ENCODE measurements around the gene SLC9C2.
"Not testable (repeated sequence)": the region's sequence is repeated elsewhere in the genome, so short reads cannot be mapped to it uniquely, and the experiment has no call there.

The SLC9C2 gene

GRCh38 chr1:173573596-173573995 is 29.3 kb downstream of the SLC9C2 start:
- no peak for DNase-seq

GRCh38 chr1:173572201-173572873 is 30.5 kb downstream of the SLC9C2 start:
- DNase-seq, result no peak

- DNase-seq, result no peak
Measured at GRCh38 chr1:173570370-173571007, 32.4 kb downstream of the SLC9C2 start.

- no peak for DNase-seq
Measured at GRCh38 chr1:173568483-173568882, 34.4 kb downstream of the SLC9C2 start.

GRCh38 chr1:173563846-173564245 is 39.0 kb downstream of the SLC9C2 start:
- DNase-seq, result not testable (repeated sequence)

- DNase-seq, result no peak
Measured at GRCh38 chr1:173562813-173563212, 40.1 kb downstream of the SLC9C2 start.

GRCh38 chr1:173561263-173561662 is 41.6 kb downstream of the SLC9C2 start:
- no peak for DNase-seq

- no peak for DNase-seq
Measured at GRCh38 chr1:173560285-173560880, 42.5 kb downstream of the SLC9C2 start.

GRCh38 chr1:173555651-173556305 is 47.1 kb downstream of the SLC9C2 start:
- no peak for DNase-seq

GRCh38 chr1:173554541-173555250 is 48.2 kb downstream of the SLC9C2 start:
- DNase-seq, result no peak

GRCh38 chr1:173554089-173554488 is 48.8 kb downstream of the SLC9C2 start:
- DNase-seq, result no peak

GRCh38 chr1:173553312-173553711 is 49.6 kb downstream of the SLC9C2 start:
- DNase-seq, result no peak

- no peak for DNase-seq
Measured at GRCh38 chr1:173551699-173552098, 51.2 kb downstream of the SLC9C2 start.

- no peak for DNase-seq
Measured at GRCh38 chr1:173549813-173550212, 53.1 kb downstream of the SLC9C2 start.

- DNase-seq, result no peak
Measured at GRCh38 chr1:173545688-173546087, 57.2 kb downstream of the SLC9C2 start.

GRCh38 chr1:173536223-173536622 is 66.6 kb downstream of the SLC9C2 start:
- no peak for DNase-seq

GRCh38 chr1:173532237-173532636 is 70.6 kb downstream of the SLC9C2 start:
- DNase-seq, result no peak

- DNase-seq, result no peak
Measured at GRCh38 chr1:173530795-173531693, 71.8 kb downstream of the SLC9C2 start.

GRCh38 chr1:173529106-173529505 is 73.8 kb downstream of the SLC9C2 start:
- DNase-seq, result no peak

GRCh38 chr1:173527151-173527826 is 75.6 kb downstream of the SLC9C2 start:
- DNase-seq, result no peak

GRCh38 chr1:173525926-173526325 is 76.9 kb downstream of the SLC9C2 start:
- no peak for DNase-seq
